GM12865 (cell line): Measurements from ENCODE around the gene MICU2.
"Not testable (repeated sequence)": the region's sequence is repeated elsewhere in the genome, so short reads cannot be mapped to it uniquely, and the experiment has no call there.

Source experiments
- DNase-seq: peaks from one replicate; pipeline ENCODE4 v3.0.0; 2010; ENCODE audit warnings: low read depth
- H3K4me3 ChIP-seq: 2 replicates; pipeline ENCODE4 v1.5.1; 2011; ENCODE audit warnings: mild to moderate bottlenecking, low read depth, low read length, control low read depth
- CTCF ChIP-seq: IDR thresholded peaks from 2 replicates; pipeline ENCODE4 v1.5.1; 2011; ENCODE audit warnings: low read length, control low read depth, low read depth, inconsistent platforms; ENCODE audit not compliant: insufficient read depth; ENCODE audit errors: missing control alignments

The MICU2 gene

GRCh38 chr13:21595546-21595822 lies 8.5 kb downstream of the MICU2 start:
- DNase-seq = peak; percentile 70
- peak overlapping the region; percentile 33 for H3K4me3 ChIP-seq
- no peak for TF ChIP-seq CTCF

- H3K4me3 ChIP-seq = peak overlapping the region; percentile 33
- DNase-seq = peak; percentile 60
- TF ChIP-seq CTCF = no peak
These were observed 9.0 kb downstream of the MICU2 start for GRCh38 chr13:21594715-21595545.

GRCh38 chr13:21590665-21591456 lies 13.1 kb downstream of the MICU2 start:
- H3K4me3 ChIP-seq = peak overlapping the region; percentile 9
- DNase-seq = peak; percentile 59

- no peak for DNase-seq
- no peak overlapping the region for H3K4me3 ChIP-seq
- TF ChIP-seq CTCF = no peak
These were observed 13.7 kb downstream of the MICU2 start for GRCh38 chr13:21590231-21590630.

GRCh38 chr13:21589510-21589909 lies 14.5 kb downstream of the MICU2 start:
- DNase-seq, H3K4me3 ChIP-seq: not testable (repeated sequence)

GRCh38 chr13:21588411-21588810 lies 15.6 kb downstream of the MICU2 start:
- not testable (repeated sequence) for H3K4me3 ChIP-seq, DNase-seq

- no peak overlapping the region for H3K4me3 ChIP-seq
- no peak for DNase-seq
- TF ChIP-seq CTCF = no peak
These were observed 18.9 kb downstream of the MICU2 start for GRCh38 chr13:21584973-21585592.

GRCh38 chr13:21583478-21583877 lies 20.5 kb downstream of the MICU2 start:
- H3K4me3 ChIP-seq = no peak overlapping the region
- TF ChIP-seq CTCF = no peak
- no peak for DNase-seq
